Activated CD8-positive, alpha-beta T cell treated with anti-CD3 and anti-CD28 coated beads for 36 hours (primary cell): ENCODE measurements around the gene MTURN. TPM values are rescaled to one million over a fixed set of nuclear protein-coding genes. Genes with fewer than 3 reads are reported as not detected.

Source experiments
- ATAC-seq: fragments of 200-7000 bp; cut with Tn5 transposase; one replicate; pipeline ENCODE4 v1.10.0; 2021; ENCODE audit warnings: mild to moderate bottlenecking, moderate library complexity
- CTCF ChIA-PET: fragments of 350-600 bp; sonication (Branson Sonifier 250); formaldehyde crosslinking; loops from one replicate; lab custom pipeline; 2021; ENCODE audit warnings: antibody characterized with exemption; lab: Charles Lee
- POLR2A ChIA-PET: fragments of 350-600 bp; sonication (Branson Sonifier 250); formaldehyde crosslinking; loops from one replicate; lab custom pipeline; 2021; ENCODE audit warnings: antibody characterized with exemption; lab: Charles Lee
- DNase-seq: peaks from one replicate; pipeline ENCODE4 v3.0.0-alpha.2; 2020
- H3K27ac Mint-ChIP-seq: one replicate; pipeline ENCODE4 v1.8.0; 2021; ENCODE audit warnings: mild to moderate bottlenecking, mixed read lengths
- H3K27me3 Mint-ChIP-seq: one replicate; pipeline ENCODE4 v1.8.0; 2021; ENCODE audit warnings: mixed read lengths
- H3K36me3 Mint-ChIP-seq: one replicate; pipeline ENCODE4 v1.8.0; 2021; ENCODE audit warnings: low read depth, mixed read lengths
- H3K4me1 Mint-ChIP-seq: one replicate; pipeline ENCODE4 v1.8.0; 2021; ENCODE audit warnings: low read depth, mixed read lengths
- H3K4me3 Mint-ChIP-seq: one replicate; pipeline ENCODE4 v1.8.0; 2021; ENCODE audit warnings: mild to moderate bottlenecking, moderate library complexity, mixed read lengths
- H3K9me3 Mint-ChIP-seq: one replicate; pipeline ENCODE4 v1.8.0; 2021; ENCODE audit warnings: mixed read lengths
- CTCF ChIP-seq: fragments of 200-600 bp; IDR thresholded peaks from one replicate; pipeline ENCODE4 v1.8.0; 2022; ENCODE audit warnings: antibody characterized with exemption, mild to moderate bottlenecking
- intact Hi-C: fragments of 100-400 bp; cut with micrococcal nuclease; formaldehyde crosslinking; loops from one replicate; pipeline ENCODE4 v1.10.0; 2022
- total RNA-seq, 2 experiments: library from RNA; stranded (reverse); gene quantifications; one replicate each; pipeline ENCODE4 v1.2.3, GENCODE V29; 2021

Gene MTURN
- total RNA-seq, 2 experiments from 2014 or later, result 3.2 to 3.3 TPM

DNA sequence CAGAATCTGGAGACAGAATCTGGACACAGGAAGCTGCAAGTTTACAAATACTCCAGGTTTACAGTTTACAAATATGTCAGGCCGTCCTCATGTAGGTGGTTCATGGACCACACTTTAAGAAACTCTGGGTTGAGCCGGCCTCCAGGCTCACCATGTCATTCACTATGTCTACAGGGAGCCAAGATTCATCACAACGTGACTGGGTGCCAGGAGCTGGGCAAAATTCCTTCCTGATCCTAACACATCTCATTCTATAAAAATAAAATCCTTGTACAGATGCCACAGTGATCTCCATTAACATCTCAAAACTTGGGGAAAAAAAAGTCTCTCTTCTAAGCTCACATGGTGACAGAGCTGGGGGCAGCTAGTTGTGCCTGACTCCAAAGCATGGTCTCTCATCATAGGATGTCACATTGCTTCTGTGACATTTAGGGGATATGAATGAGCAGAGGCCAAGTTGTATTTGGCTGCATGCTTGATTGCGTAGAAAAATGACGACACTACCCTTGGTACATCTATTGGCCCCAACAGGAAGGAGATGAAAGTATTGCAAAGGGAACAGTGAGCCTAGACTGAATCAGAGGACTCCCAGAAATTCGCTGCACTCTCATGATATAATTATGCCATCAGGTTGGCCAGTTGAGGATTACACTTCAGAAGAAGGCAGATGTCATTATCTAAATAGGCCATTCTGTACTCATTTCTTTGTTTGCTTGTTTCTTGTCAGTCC is 35.9 kb downstream of the MTURN start:
- H3K27me3 Mint-ChIP-seq, result no peaks in the 10 kb centered on the region
- H3K4me1 Mint-ChIP-seq, result no peaks in the 10 kb centered on the region
- ATAC-seq (no peak), DNase-seq (no peak)
- POLR2A ChIA-PET, result interaction anchor here (1.6 kb wide), 1 partner anchor 11 kb away, joined by 3 read pairs; no protein-coding TSS in a partner anchor
- no peak for TF ChIP-seq CTCF
- no peaks in the 10 kb centered on the region for H3K9me3 Mint-ChIP-seq
- no peak overlapping the region for H3K4me3 Mint-ChIP-seq
- no peak overlapping the region for H3K27ac Mint-ChIP-seq
- intact Hi-C loops, result no loop called here
- no peaks in the 10 kb centered on the region for H3K36me3 Mint-ChIP-seq
- CTCF ChIA-PET, result no interaction called here

DNA sequence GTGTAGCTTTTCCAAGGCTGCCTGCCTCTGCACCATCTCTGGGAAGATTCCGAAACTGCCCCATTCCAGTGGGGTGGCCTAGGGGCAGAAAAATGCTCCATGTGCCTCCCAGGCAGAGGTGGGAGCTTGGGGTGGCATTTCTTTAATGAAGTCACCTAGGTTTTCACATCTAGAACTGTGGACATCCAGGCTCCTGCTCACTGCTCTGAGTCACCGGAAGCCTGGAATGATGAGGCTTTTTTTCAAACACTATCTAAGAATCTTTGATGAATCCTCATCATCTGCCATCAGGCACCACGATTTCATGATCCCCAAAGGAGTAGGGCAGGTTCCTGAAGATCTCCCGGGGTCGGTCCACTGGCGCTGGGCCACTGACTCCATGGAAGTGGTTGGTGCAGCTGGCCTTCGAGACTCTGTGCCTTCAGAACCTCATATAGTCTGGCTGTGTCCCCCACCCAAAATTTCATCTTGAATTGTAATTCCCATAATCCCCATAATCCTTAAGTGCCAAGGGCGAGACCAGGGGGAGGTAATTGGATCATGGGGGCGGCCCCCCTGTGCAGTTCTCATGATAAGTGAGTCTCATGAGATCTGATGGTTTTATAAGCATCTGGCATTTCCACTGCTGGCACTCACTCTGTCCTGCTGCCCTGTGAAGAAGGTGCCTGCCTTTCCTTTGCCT is 37.1 kb downstream of the MTURN start:
- no peak overlapping the region for H3K4me3 Mint-ChIP-seq
- DNase-seq (no peak), ATAC-seq (no peak)
- no peak for TF ChIP-seq CTCF
- H3K27ac Mint-ChIP-seq, result no peak overlapping the region
- H3K4me1 Mint-ChIP-seq, result no peaks in the 10 kb centered on the region
- no peaks in the 10 kb centered on the region for H3K36me3 Mint-ChIP-seq
- ChIA-PET CTCF (no interaction called here), POLR2A (interaction anchor here (1.6 kb wide), 1 partner anchor 10 kb away, joined by 3 read pairs; no protein-coding TSS in a partner anchor)
- H3K9me3 Mint-ChIP-seq, result no peaks in the 10 kb centered on the region
- intact Hi-C loops, result no loop called here
- H3K27me3 Mint-ChIP-seq, result no peaks in the 10 kb centered on the region

GRCh38 chr7:30172451-30172850 is 37.7 kb downstream of the MTURN start:
- intact Hi-C loops, result no loop called here
- no peak overlapping the region for H3K4me3 Mint-ChIP-seq
- H3K27ac Mint-ChIP-seq, result no peak overlapping the region
- ChIA-PET CTCF (no interaction called here), POLR2A (no interaction called here)
- no peaks in the 10 kb centered on the region for H3K27me3 Mint-ChIP-seq
- DNase-seq (no peak), ATAC-seq (no peak)
- no peak for TF ChIP-seq CTCF
- H3K9me3 Mint-ChIP-seq, result no peaks in the 10 kb centered on the region
- no peaks in the 10 kb centered on the region for H3K36me3 Mint-ChIP-seq
- H3K4me1 Mint-ChIP-seq, result no peaks in the 10 kb centered on the region

DNA sequence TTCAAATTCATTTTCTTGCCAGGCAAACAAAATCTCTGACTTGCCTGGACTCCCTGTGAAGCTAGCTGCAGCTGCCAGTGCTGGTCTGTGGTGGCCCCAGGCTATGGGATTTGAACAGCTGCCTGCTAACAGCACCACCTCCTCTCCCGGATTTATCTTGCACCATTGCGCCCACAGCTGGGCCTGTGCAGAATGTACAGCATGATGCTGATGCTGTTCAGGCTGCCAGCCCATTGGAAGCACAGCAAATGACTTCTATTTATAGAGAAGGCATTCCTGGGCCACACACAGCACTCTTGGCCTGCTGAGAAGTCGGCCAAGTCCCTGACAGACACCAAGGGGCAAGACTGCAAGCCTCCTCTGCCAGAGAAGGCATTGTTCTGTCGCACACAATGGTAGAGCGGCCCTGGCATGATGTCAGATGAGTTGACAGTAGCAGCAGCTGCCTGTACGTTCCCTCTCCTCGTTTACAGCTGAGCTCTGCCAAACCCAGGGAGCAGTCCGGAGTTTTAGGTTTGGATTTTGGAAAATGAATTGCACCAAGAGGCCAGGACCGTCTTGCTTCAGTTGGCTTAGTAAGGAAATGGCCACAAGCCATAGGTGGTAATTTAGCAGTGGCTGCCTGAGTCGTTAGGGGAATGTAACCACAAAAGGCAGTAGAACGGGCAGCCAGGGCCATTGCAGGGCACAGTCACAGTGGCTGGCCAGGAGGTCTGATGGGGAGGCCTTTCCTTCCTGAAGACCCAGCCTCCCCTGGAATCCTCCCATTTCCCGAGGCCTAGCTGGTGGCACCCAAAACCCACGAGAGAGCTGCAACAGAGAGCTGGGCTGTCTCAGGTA is 38.5 kb downstream of the MTURN start:
- Mint-ChIP-seq H3K27me3 (no peaks in the 10 kb centered on the region), H3K9me3 (no peaks in the 10 kb centered on the region), H3K4me3 (no peak overlapping the region), H3K4me1 (no peaks in the 10 kb centered on the region), H3K27ac (no peak overlapping the region), H3K36me3 (no peaks in the 10 kb centered on the region)
- no peak for ATAC-seq
- DNase-seq, result no peak
- intact Hi-C loops, result no loop called here
- ChIA-PET CTCF (interaction anchor here (1.0 kb wide), 1 partner anchor 50 kb away, joined by 3 read pairs; no protein-coding TSS in a partner anchor), POLR2A (no interaction called here)
- no peak for TF ChIP-seq CTCF
